HG03108 (cell line): Measurements from ENCODE around the gene EXOC2.
"Not testable (repeated sequence)": the region's sequence is repeated elsewhere in the genome, so short reads cannot be mapped to it uniquely, and the experiment has no call there.

Experiments used
- ATAC-seq: cut with Tn5 transposase; IDR thresholded peaks from one replicate; pipeline ENCODE4 v1.9.1; 2021; ENCODE audit warnings: moderate library complexity; ENCODE audit not compliant: unreplicated experiment

EXOC2 gene

DNA sequence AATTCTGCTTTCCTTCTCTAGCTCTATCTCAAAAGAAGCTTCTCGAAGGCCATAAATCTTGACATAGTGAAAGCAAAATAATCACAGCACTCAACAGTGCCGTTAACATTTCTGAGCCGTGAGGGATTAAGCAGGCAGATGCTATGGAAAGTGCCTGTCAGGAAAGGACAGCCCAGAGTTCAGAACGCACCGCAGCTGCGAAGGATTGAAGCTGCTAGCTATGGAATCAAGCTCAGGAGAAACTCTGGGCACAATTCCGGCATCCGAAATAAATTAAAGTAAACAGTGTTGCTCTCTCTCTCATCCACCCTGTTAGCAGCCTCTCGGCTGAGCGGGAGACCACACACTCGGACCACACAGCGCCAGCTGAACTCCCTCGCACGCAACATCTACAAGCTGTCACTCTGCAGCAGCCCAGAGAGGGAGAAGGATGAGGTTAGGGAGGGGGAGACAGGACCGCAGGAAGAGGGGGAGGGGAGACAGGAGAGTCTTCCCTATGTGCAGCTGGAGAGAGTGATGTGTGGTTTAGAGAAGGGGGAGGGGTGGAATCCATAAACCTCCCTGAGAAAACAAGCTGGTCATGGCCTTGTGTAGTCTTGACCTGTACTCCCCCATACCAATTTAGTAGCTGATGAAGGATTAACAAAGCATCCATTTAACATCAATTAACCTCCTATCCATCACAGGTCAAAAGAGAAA is 9.0 kb downstream of the EXOC2 start:
- no peak for ATAC-seq

DNA sequence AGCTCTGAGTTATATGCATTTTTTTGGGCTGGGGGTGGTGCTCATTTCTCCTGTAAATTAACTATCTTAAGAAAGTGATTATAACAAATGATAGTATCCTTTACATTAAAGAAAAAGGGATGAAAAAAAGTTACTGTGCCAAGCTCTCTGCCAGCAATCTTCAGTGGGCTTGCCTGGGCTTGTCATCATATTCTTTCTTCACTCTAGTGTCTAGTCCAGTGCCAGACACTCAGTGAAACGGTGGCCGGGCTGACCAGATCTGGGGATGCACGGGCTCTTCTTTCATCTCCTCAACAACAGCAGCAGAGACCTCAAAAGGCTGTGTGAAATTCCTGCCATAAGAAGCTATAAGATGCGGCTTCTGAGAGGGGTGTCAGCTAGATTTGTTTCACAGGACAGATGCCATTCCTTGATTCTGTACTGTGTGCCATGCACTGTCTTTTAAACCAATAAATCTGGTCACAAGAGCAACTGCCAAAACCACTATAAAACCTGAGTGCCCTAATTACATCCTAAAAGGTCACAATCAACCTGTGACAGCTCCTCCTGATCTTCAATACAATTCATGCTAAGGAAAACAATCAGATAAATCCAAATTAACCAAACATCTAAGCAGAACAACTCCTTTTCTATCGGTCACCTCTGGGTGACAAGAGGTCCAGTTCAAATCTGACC is 12.1 kb downstream of the EXOC2 start:
- no peak for ATAC-seq

GRCh38 chr6:680251-680650 is 12.7 kb downstream of the EXOC2 start:
- ATAC-seq, result no peak

DNA sequence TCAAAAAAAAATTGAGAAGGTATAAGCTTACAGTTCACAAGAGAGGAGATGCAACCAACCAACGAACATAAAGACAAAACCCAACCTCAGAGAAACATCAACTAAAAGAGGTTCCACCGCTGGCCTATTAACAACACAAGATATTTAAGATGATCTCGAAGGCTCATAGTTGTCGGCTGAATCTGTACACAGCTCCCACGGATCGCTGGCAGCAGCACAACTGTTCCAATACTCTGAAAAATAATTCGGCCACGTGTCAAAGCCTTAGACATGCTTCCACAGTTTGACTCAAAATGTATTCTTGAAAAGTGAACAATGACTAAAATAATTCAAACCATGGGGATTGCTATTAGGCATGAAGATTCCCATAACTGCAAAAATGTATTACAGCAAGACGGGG is 13.7 kb downstream of the EXOC2 start:
- ATAC-seq, result no peak

DNA sequence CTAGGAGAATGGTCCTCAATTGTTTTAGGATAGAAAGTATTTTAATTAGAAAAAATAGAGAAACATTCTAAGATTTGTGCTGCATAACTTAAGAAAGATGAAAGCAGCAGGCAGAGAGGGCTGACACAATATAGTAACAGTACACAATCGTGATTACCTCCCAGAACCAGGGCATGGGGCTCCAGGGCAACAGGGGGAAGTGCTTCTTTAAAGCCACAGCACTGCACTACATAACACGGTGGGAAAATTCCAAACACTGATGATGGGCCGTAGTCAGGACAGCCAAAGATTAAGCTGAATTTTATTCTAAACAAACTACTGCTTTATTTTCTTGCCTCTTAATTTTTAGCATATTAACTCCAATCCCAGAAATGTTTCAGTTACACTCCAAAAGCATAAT is 14.4 kb downstream of the EXOC2 start:
- no peak for ATAC-seq

- no peak for ATAC-seq
Observed at GRCh38 chr6:677919-678318, 15.0 kb downstream of the EXOC2 start.

- no peak for ATAC-seq
Observed at GRCh38 chr6:674956-675355, 18.0 kb downstream of the EXOC2 start.

GRCh38 chr6:674406-674805 is 18.5 kb downstream of the EXOC2 start:
- no peak for ATAC-seq

- ATAC-seq, result no peak
Observed at GRCh38 chr6:667253-667927, 25.5 kb downstream of the EXOC2 start.

- ATAC-seq, result no peak
Observed at GRCh38 chr6:665403-666267, 27.3 kb downstream of the EXOC2 start.

DNA sequence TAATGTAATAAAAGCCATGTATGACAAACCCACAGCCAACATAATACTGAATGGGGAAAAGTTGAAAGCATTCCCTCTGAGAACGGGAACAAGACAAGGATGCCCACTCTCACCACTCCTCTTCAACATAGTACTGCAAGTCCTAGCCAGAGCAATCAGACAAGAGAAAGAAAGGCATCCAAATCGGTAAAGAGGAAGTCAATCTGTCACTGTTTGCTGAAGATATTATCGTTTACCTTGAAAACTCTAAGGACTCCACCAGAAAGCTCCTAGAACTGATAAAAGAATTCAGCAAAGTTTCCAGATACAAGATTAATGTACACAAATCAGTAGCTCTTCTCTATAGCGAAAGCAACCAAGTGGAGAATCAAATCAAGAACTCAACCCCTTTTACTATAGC is 29.2 kb downstream of the EXOC2 start:
- not testable (repeated sequence) for ATAC-seq

GRCh38 chr6:659716-660581 is 33.0 kb downstream of the EXOC2 start:
- ATAC-seq, result no peak

- ATAC-seq, result no peak
Observed at GRCh38 chr6:658244-658643, 34.7 kb downstream of the EXOC2 start.

DNA sequence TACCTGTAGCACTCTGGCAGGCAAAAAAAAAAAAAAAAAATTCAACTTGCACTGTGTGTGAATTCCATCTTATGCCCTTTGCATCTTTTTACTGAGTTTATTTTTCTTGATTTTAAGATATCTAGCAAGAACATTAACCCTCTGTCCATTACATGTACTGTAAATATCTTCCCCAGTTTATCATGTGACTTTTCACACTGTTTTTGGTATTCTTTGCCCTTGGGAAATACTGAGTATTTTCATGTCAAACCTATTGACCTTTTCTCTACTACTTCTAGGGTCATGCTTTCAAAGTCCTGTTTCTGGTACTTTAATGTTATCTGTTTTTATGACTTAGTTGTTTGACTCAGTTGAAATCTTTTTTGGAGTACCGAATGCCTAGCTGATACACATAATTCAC is 35.2 kb downstream of the EXOC2 start:
- ATAC-seq, result no peak

- ATAC-seq, result no peak
Observed at GRCh38 chr6:656460-657252, 36.3 kb downstream of the EXOC2 start, which contains the start of gene HUS1B. TSS of gene HUS1B (minus strand) at chr6:657100. CDS start at chr6:656944, 156 bp downstream.

DNA sequence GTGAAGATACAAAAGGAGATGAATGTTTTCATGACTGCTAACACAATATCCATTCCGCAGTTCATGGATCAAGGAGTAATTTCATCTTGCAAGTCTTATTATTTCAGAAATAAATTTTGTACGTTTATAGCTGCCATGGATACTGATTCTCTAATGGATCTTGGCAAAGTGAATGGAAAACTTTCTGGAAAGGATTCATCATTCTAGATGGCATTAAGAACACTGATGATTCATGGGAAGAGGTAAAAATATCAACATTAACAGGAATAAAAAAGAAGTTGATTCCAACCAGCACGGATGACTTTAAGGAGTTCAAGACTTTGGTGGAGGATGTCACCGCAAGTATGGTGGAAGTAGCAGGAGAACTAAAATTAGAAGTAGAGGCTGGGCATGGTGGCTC is 38.8 kb downstream of the EXOC2 start:
- no peak for ATAC-seq

- ATAC-seq, result no peak
Observed at GRCh38 chr6:652865-653264, 40.1 kb downstream of the EXOC2 start.

GRCh38 chr6:650098-650497 is 42.8 kb downstream of the EXOC2 start:
- no peak for ATAC-seq

DNA sequence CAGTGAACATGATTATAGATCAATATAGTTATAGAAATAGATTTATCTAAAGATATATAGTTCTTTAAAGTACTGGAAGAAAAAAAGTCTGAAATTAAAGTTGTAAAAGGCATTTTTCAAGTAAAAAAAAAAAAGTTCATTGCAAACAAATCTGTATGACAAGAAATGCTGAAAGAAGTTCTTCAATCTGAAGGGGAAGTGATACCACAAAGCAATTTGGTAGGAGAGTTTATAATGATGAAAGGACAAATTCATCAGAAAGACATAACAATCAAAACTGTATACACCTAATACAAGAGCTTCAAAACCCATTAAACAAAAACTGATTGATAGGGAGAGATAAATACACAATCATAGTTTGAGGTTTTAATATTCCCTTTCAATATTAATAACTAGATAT is 50.1 kb downstream of the EXOC2 start:
- no peak for ATAC-seq
